ENCODE results near the gene MAD2L2.

MAD2L2 gene

GRCh38 chr1:11681071-11681771 is at the start of gene MAD2L2:
Gene MAD2L2 (minus strand): TSS chr1:11681148. CDS start chr1:11680601, 547 bp downstream.
- DNase-seq, result peak; percentile 91

DNA sequence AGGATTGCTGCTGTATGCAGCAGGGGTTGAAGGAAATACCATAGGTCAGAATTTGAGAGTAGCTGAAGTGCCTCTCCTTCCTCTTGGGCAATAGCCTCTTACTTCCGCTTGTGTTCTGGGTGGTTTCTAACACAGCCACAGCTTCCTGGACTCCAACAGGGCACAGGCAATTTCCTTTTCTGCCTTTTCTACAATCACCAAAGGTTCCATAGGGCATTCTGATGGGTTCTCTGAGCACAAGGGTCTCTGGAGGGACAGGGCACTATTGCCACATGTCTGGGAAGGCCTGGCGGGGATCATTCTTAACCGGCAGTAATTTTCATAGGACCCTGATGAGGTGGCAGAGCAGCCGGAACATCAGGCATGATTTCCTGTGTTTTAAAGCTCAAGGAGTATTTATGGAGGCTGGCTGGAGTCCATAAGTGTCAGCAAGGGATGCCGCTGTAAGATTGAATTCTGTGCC is 49.5 kb upstream of the MAD2L2 start:
- DNase-seq, result no peak

DNA sequence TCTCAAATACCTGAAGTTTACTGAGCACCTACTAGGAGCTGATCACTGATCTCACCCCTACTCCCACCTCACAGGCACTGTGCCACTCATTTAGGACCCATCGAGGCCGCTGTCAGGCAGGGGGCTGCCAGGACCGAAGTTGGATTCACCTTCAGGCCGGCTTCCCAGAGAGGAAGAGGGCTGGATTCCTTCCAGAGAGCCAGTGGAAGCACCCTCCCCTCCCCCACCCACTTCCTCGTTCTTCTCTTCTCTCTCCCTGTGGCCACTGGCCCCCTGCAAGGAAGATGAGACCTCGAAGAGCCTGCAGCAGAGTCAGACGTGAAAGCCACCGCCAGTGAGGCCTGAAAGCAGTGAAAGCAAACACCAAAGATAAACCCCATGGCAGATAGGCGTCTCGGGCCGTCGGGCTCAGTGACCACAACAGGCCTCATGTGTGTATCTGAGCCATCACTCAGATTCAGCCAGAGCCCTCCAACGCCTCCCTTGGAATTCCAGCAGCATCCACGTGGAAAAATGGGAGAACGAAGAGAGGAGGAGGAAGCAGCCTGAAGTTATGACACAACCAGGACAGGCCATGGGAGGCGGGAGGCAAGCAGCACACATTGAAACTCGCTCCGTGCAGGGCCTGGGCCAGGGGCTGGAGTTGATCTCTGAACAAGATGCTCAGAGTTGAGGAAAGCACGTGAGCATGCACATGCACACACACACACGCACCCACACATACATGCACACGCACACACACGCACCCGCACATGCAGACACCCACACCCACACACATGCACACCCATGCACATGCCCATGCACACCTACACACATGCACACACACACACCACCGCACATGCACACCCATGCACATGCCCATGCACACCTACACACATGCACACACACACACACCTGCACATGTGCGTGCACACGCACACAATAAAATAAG is 48.8 kb upstream of the MAD2L2 start:
- no peak for DNase-seq

- no peak for DNase-seq
Measured at GRCh38 chr1:11729155-11729497, 48.2 kb upstream of the MAD2L2 start.

GRCh38 chr1:11728126-11728806 is 47.3 kb upstream of the MAD2L2 start:
- no peak for DNase-seq

GRCh38 chr1:11727119-11727518 is 46.2 kb upstream of the MAD2L2 start:
- no peak for DNase-seq

- no peak for DNase-seq
Measured at GRCh38 chr1:11725616-11726015, 44.7 kb upstream of the MAD2L2 start.

GRCh38 chr1:11722538-11722937 is 41.6 kb upstream of the MAD2L2 start:
- no peak for DNase-seq

DNA sequence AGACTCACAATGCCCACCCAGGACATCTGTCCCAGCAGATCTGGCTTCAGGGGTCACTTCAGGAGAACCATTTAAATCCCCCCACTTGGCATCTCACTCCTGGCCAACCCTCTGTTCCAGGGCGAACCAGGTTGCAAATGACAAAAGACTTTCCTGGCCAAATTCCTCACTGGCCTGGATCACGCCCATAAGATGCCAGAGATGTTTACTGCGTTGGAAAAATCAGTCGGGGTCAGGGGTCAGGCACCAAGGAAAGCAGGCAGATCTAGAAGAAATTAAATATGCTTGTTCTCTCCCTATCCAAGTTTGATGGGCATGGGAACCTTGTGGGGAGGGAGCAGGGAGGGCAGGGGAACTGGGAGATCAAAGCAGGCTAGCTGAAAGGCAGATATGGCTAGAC is 40.4 kb upstream of the MAD2L2 start:
- no peak for DNase-seq

GRCh38 chr1:11720525-11720924 is 39.6 kb upstream of the MAD2L2 start:
- no peak for DNase-seq

DNA sequence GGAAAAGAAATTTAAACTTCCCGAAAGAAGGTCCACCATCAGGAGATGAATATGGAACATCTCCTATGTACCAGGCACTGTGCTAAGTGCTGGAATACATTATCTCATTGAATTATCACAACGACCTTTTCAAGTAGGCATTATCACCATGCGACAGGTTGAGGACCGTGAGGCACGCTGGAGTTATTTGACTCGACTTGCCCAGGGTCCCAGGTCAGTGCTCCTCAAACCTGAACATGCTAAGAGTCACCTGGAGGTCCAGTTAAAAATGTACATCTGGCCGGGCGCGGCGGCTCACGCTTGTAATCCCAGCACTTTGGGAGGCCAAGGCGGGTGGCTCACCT is 39.1 kb upstream of the MAD2L2 start:
- no peak for DNase-seq

DNA sequence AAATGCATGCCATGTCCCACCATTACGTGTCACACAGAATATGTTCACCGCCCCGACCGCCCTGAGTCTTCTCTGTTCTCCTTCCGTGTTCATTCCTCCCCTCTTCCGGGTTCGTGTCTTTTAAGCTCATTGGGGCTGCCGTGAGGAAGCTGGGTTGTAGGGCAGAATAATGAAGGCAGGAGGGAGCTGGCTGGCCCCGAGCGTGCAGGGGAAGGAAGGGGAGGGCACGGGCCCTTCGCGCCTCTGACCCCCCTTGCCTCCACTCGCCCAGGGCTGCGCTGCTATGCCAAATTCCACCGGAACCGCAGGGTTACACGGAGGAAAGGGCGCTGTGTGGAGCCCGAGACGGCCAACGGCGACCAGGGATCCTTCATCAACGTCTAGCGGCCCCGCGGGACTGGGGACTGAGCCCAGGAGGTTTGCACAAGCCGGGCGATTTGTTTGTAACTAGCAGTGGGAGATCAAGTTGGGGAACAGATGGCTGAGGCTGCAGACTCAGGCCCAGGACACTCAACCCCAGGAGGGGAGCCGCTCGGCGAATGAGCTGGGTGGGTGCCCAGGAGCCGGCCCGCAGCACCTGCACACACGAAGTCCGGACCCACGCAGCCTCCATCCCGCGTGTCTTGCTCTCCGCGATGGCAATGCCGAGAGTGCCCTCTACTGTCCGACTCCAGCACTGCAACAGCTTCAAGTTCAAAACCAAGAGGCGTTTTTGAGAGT is 38.5 kb upstream of the MAD2L2 start:
- DNase-seq, result peak; percentile 81

GRCh38 chr1:11714831-11715575 is 34.1 kb upstream of the MAD2L2 start:
- no peak for DNase-seq

GRCh38 chr1:11713095-11713494 is 32.1 kb upstream of the MAD2L2 start:
- DNase-seq, result no peak

- DNase-seq, result no peak
Measured at GRCh38 chr1:11712285-11712684, 31.3 kb upstream of the MAD2L2 start.

- DNase-seq, result no peak
Measured at GRCh38 chr1:11711490-11711889, 30.5 kb upstream of the MAD2L2 start.

DNA sequence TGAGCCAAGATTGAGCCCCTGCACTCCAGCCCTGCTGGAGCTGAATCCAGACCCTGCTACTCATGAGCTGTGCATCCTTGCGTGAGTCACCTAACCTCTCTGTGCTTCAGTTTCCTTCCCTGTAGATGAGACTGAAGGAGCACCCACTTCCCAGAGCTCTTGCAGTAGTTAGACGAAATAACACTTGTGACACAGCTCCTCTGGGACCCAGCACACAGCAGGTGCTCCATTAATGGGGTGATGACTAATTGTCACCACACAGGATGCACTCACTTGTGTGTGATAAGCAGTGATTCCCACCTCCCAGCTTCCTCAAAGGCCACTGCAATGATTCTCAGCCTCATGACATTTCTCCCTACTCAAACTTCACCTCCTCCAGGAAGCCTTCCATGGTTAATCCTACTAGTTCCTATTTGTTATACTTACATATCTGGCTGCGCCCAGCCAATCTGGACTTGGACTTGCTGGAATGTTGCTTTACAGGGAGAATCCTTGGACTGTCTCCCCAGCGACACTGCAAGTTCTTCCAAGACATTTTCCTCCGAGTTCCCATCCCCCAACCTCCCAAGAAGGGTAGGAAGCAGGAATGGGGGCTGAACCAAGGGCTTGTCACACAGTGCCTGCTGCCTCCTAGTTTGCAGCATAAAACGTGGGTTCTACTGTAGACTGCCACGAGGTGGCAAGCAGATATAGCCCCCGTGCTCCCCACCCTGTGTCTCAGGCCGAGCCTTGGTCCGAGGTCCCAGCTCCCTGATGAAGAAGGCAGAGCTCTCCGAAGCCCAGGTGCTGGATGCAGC is 27.8 kb upstream of the MAD2L2 start:
- DNase-seq, result no peak

GRCh38 chr1:11707621-11708276 is 26.8 kb upstream of the MAD2L2 start:
- DNase-seq, result peak; percentile 50

DNA sequence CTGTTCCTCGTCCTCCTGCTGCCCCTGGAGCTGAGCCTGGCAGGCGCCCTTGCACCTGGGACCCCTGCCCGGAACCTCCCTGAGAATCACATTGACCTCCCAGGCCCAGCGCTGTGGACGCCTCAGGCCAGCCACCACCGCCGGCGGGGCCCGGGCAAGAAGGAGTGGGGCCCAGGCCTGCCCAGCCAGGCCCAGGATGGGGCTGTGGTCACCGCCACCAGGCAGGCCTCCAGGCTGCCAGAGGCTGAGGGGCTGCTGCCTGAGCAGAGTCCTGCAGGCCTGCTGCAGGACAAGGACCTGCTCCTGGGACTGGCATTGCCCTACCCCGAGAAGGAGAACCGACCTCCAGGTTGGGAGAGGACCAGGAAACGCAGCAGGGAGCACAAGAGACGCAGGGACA is 25.3 kb upstream of the MAD2L2 start:
- no peak for DNase-seq

DNA sequence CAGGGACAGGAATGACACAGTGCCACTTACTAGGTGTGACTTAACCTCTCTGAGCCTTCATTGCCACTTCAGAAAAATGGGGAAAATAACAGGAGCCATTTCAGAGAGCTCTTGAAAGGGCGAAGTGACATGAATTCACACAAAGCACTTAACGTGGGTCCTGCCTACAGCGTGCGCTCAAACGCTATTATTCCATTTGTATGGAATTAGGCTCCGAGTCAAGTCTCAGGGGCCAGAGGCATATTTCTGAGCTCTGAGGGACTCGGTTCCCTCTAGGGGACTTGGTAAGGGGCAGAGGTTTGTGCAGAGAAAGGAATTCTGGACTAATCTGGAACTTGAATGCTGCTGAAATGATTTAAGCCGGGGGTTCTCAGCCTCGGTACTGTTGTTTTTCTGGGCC is 24.6 kb upstream of the MAD2L2 start:
- DNase-seq, result no peak

Data from right hindlimb (tissue), 1 donor.